Gastroesophageal sphincter (tissue), 4 donors: Measurements from ENCODE around the gene TSPOAP1. TPM values are rescaled to one million over a fixed set of nuclear protein-coding genes. Genes with fewer than 3 reads are reported as not detected.

Source experiments
- ATAC-seq: fragments of 150-250 bp; one replicate; pipeline ENCODE4 v1.9.1; 2016; ENCODE audit warnings: mild to moderate bottlenecking, moderate library complexity
- H3K27ac ChIP-seq, 4 donors: fragments of 200-600 bp; sonication (generic) in 3 of 4; 1 replicate in 3 of 4; 2 replicates in 1 of 4; pipeline ENCODE4 v1.5.1; 2016 to 2019
- H3K27me3 ChIP-seq: fragments of 200-600 bp; sonication (generic); one replicate; pipeline ENCODE4 v1.5.1; 2019
- H3K36me3 ChIP-seq, 2 donors: fragments of 200-600 bp; sonication (generic); one replicate each; pipeline ENCODE4 v1.5.1; 2019; ENCODE audit warnings: control low read depth in 1 of 2
- H3K4me1 ChIP-seq, 3 donors: fragments of 200-600 bp; sonication (generic); 1 replicate in 2 of 3; 2 replicates in 1 of 3; pipeline ENCODE4 v1.5.1; 2016 to 2019; ENCODE audit warnings: control low read depth in 2 of 3
- H3K4me3 ChIP-seq, 2 donors: fragments of 200-600 bp; sonication (generic); one replicate each; pipeline ENCODE4 v1.5.1; 2019; ENCODE audit warnings: mild to moderate bottlenecking in 1 of 2, moderate library complexity in 1 of 2
- H3K9me3 ChIP-seq, 3 donors: fragments of 200-600 bp; sonication (generic); one replicate each; pipeline ENCODE4 v1.5.1; 2017 to 2019; ENCODE audit warnings: control low read depth in 2 of 3
- CTCF ChIP-seq, 4 experiments: fragments of 200-600 bp in 2 of 4; fragments of 450-650 bp in 2 of 4; sonication (generic) in 1 of 4; IDR thresholded peaks; one replicate each; pipeline ENCODE4 v1.5.1; 2017 to 2019; ENCODE audit warnings: antibody characterized with exemption in 4 of 4, mild to moderate bottlenecking in 2 of 4, moderate library complexity in 2 of 4
- EP300 ChIP-seq: sonication (generic); formaldehyde crosslinking; IDR thresholded peaks from one replicate; pipeline ENCODE4 v1.6.1; 2017; ENCODE audit warnings: antibody characterized with exemption, mild to moderate bottlenecking
- POLR2A ChIP-seq, 2 donors: fragments of 450-650 bp; IDR thresholded peaks; one replicate each; pipeline ENCODE4 v1.6.1; 2017; ENCODE audit warnings: antibody characterized with exemption in 2 of 2, mild to moderate bottlenecking in 2 of 2, moderate library complexity in 1 of 2
- POLR2AphosphoS5 ChIP-seq: sonication (generic); formaldehyde crosslinking; IDR thresholded peaks from one replicate; pipeline ENCODE4 v1.6.1; 2017; ENCODE audit warnings: antibody characterized with exemption
- WGBS, 2 donors: methylation state at CpG; one replicate each; pipeline ENCODE4 v1.1.5; 2018; ENCODE audit warnings: low coverage in 1 of 2; 5-methylcytosine and 5-hydroxymethylcytosine counted together
- total RNA-seq, 4 donors: library from RNA; depleted of rRNA; stranded (reverse); fragments of >200 nt; gene quantifications; one replicate each; pipeline ENCODE4 v1.1.0, GENCODE V29; 2016

TSPOAP1 gene
- total RNA-seq, 4 donors from 2014 or later, result 7.4 to 44.8 (median 23.0) TPM

- no peaks in the 10 kb centered on the region for H3K36me3 ChIP-seq
- ATAC-seq, result no peak
- H3K4me3 ChIP-seq, result no peak overlapping the region
- no peaks in the 10 kb centered on the region for H3K9me3 ChIP-seq
- H3K27me3 ChIP-seq, result peaks cover 4% of the 10 kb centered on the region
- no peak for TF ChIP-seq EP300
- no peak for TF ChIP-seq POLR2AphosphoS5
- TF ChIP-seq POLR2A (IDR thresholded peaks at IDR 0.05), result no peak
- no peak for TF ChIP-seq CTCF (IDR thresholded peaks at IDR 0.05)
- no peaks in the 10 kb centered on the region for H3K4me1 ChIP-seq
- H3K27ac ChIP-seq, result no peak overlapping the region
Measured at GRCh38 chr17:58365185-58365979, 36.8 kb upstream of the TSPOAP1 start.

GRCh38 chr17:58364270-58364942, 35.8 kb upstream of the TSPOAP1 start:
- no peaks in the 10 kb centered on the region for H3K9me3 ChIP-seq
- no peaks in the 10 kb centered on the region for H3K36me3 ChIP-seq
- no peaks in the 10 kb centered on the region for H3K4me1 ChIP-seq
- no peak overlapping the region for H3K27ac ChIP-seq
- peaks cover 4% of the 10 kb centered on the region for H3K27me3 ChIP-seq
- WGBS, 2 donors, result 59 to 85% methylated on average over 5 to 6 of the region's 7 CpGs
- no peak overlapping the region for H3K4me3 ChIP-seq
- TF ChIP-seq EP300 (no peak), POLR2A (IDR thresholded peaks at IDR 0.05) (no peak)
- ATAC-seq, result no peak

GRCh38 chr17:58363457-58364185, 35.0 kb upstream of the TSPOAP1 start:
- Histone ChIP-seq H3K27me3 (peaks cover 4% of the 10 kb centered on the region), H3K4me3 (no peak overlapping the region), H3K9me3 (no peaks in the 10 kb centered on the region), H3K4me1 (no peaks in the 10 kb centered on the region), H3K27ac (no peak overlapping the region), H3K36me3 (no peaks in the 10 kb centered on the region)
- ATAC-seq, result no peak
- WGBS, 2 donors, result 80% methylated on average over 2 to 8 of the region's 8 CpGs
- TF ChIP-seq CTCF (IDR thresholded peaks at IDR 0.05) (no peak), POLR2A (IDR thresholded peaks at IDR 0.05) (no peak), POLR2AphosphoS5 (no peak)

- TF ChIP-seq POLR2AphosphoS5, result no peak
- TF ChIP-seq EP300, result no peak
- TF ChIP-seq POLR2A (IDR thresholded peaks at IDR 0.05), result no peak
- no peak for TF ChIP-seq CTCF (IDR thresholded peaks at IDR 0.05)
- Histone ChIP-seq H3K9me3 (no peaks in the 10 kb centered on the region), H3K36me3 (no peaks in the 10 kb centered on the region), H3K4me1 (no peaks in the 10 kb centered on the region), H3K4me3 (no peak overlapping the region), H3K27ac (no peak overlapping the region), H3K27me3 (peaks cover 4% of the 10 kb centered on the region)
- WGBS, 2 donors, result 80 to 93% methylated on average over 2 to 6 of the region's 16 CpGs
- ATAC-seq, result no peak
Measured at GRCh38 chr17:58362368-58363014, 33.9 kb upstream of the TSPOAP1 start.

- ATAC-seq, result no peak
- no peaks in the 10 kb centered on the region for H3K4me1 ChIP-seq
- H3K27me3 ChIP-seq, result peaks cover 4% of the 10 kb centered on the region
- no peaks in the 10 kb centered on the region for H3K36me3 ChIP-seq
- no peaks in the 10 kb centered on the region for H3K9me3 ChIP-seq
- no peak for TF ChIP-seq POLR2AphosphoS5
- no peak for TF ChIP-seq EP300
- no peak for TF ChIP-seq CTCF (IDR thresholded peaks at IDR 0.05)
- TF ChIP-seq POLR2A (IDR thresholded peaks at IDR 0.05), result no peak
- no peak overlapping the region for H3K4me3 ChIP-seq
- 75 to 81% methylated on average over 2 to 3 of the region's 5 CpGs for WGBS, 2 donors
- H3K27ac ChIP-seq, result no peak overlapping the region
Measured at GRCh38 chr17:58360296-58361063, 31.9 kb upstream of the TSPOAP1 start.
